WERI-Rb-1 (cell line): ENCODE measurements around the gene REC8.

ENCODE experiments used
- DNase-seq: peaks from one replicate; pipeline ENCODE4 v3.0.0-alpha.2; 2020
- H3K27ac ChIP-seq: fragments of 250-450 bp; sonication (Bioruptor Pico); 2 replicates; pipeline ENCODE4 v1.5.1; 2020; ENCODE audit warnings: mild to moderate bottlenecking, moderate library complexity
- H3K27me3 ChIP-seq: fragments of 250-450 bp; sonication (Bioruptor Pico); 2 replicates; pipeline ENCODE4 v1.5.1; 2021; ENCODE audit warnings: mild to moderate bottlenecking, low read depth, moderate library complexity; ENCODE audit not compliant: insufficient read depth, severe bottlenecking
- H3K36me3 ChIP-seq: fragments of 250-450 bp; sonication (Bioruptor Pico); 2 replicates; pipeline ENCODE4 v1.5.1; 2020; ENCODE audit warnings: mild to moderate bottlenecking, moderate library complexity
- H3K4me3 ChIP-seq: 2 replicates; pipeline ENCODE4 v1.5.1; 2011; ENCODE audit warnings: low read depth, mild to moderate bottlenecking, control low read depth, low read length
- H3K9me3 ChIP-seq: fragments of 250-450 bp; sonication (Bioruptor Pico); 2 replicates; pipeline ENCODE4 v1.5.1; 2021; ENCODE audit warnings: mild to moderate bottlenecking, moderate library complexity; ENCODE audit not compliant: severe bottlenecking
- CTCF ChIP-seq: IDR thresholded peaks from 2 replicates; pipeline ENCODE4 v1.5.1; 2011; ENCODE audit warnings: low read depth, mild to moderate bottlenecking, control low read depth, inconsistent platforms, low read length

REC8 gene

GRCh38 chr14:24165785-24166184 lies 6.1 kb upstream of the REC8 start:
- no peak for TF ChIP-seq CTCF
- H3K9me3 ChIP-seq: no peaks in the 10 kb centered on the region
- H3K4me3 ChIP-seq: no peak overlapping the region
- no peaks in the 10 kb centered on the region for H3K27me3 ChIP-seq
- no peak overlapping the region for H3K27ac ChIP-seq
- no peak for DNase-seq
- peaks cover 29% of the 10 kb centered on the region for H3K36me3 ChIP-seq

- TF ChIP-seq CTCF: no peak
- H3K27me3 ChIP-seq: no peaks in the 10 kb centered on the region
- H3K9me3 ChIP-seq: no peaks in the 10 kb centered on the region
- H3K4me3 ChIP-seq: no peak overlapping the region
- H3K36me3 ChIP-seq: peaks cover 32% of the 10 kb centered on the region
- DNase-seq: no peak
- no peak overlapping the region for H3K27ac ChIP-seq
Measured at GRCh38 chr14:24167469-24168114, 4.3 kb upstream of the REC8 start.

- peaks cover 48% of the 10 kb centered on the region for H3K36me3 ChIP-seq
Measured at GRCh38 chr14:24172261-24172860, 481 bp downstream of the REC8 start.

GRCh38 chr14:24172871-24173281 lies 996 bp downstream of the REC8 start:
- Histone ChIP-seq H3K36me3 (peaks cover 53% of the 10 kb centered on the region), H3K27ac (peak overlapping the region; percentile 90), H3K27me3 (no peaks in the 10 kb centered on the region), H3K4me3 (peak overlapping the region; percentile 75), H3K9me3 (no peaks in the 10 kb centered on the region)
- no peak for DNase-seq
- no peak for TF ChIP-seq CTCF

More at GRCh38 chr14:24172261-24172860, 481 bp downstream of the REC8 start:
- H3K27me3 ChIP-seq: no peaks in the 10 kb centered on the region
- peak overlapping the region; percentile 90 for H3K27ac ChIP-seq
- peak; percentile 49 for DNase-seq
- TF ChIP-seq CTCF: no peak
- H3K9me3 ChIP-seq: no peaks in the 10 kb centered on the region
- H3K4me3 ChIP-seq: peak overlapping the region; percentile 75

- no peaks in the 10 kb centered on the region for H3K9me3 ChIP-seq
- no peak for TF ChIP-seq CTCF
- H3K27me3 ChIP-seq: no peaks in the 10 kb centered on the region
- H3K27ac ChIP-seq: no peak overlapping the region
- no peak overlapping the region for H3K4me3 ChIP-seq
- no peak for DNase-seq
- peaks cover 91% of the 10 kb centered on the region for H3K36me3 ChIP-seq
Measured at GRCh38 chr14:24176599-24176998, 4.7 kb downstream of the REC8 start.
